CD14-positive monocyte (primary cell): ENCODE data around the gene GNAS. TPM values are rescaled to one million over a fixed set of nuclear protein-coding genes. Genes with fewer than 3 reads are reported as not detected.

Experiments used
- DNase-seq, 3 donors: peaks; one replicate each; pipeline ENCODE4 v3.0.0-alpha.2; 2011 to 2022
- H2AFZ ChIP-seq: 2 replicates; pipeline ENCODE4 v1.6.0; 2012; ENCODE audit warnings: mild to moderate bottlenecking, low read depth, low read length, inconsistent platforms; ENCODE audit not compliant: insufficient read depth, poor library complexity, severe bottlenecking
- H3K27ac ChIP-seq, 2 donors: 1 replicate in 1 of 2; 2 replicates in 1 of 2; pipeline ENCODE4 v1.5.1; 2012 to 2013; ENCODE audit warnings: low read length in 2 of 2, control low read depth in 1 of 2, inconsistent platforms in 1 of 2, low read depth in 1 of 2, mild to moderate bottlenecking in 1 of 2
- H3K27me3 ChIP-seq, 2 donors: one replicate each; pipeline versions ENCODE4 v1.6.0 to v1.6.1; 2011 to 2013; ENCODE audit warnings: low read length in 2 of 2; ENCODE audit not compliant: control insufficient read depth in 2 of 2, insufficient read depth in 2 of 2
- H3K36me3 ChIP-seq, 2 donors: replicated peaks in 1 of 2; 1 replicate in 1 of 2; 2 replicates in 1 of 2; pipeline versions ENCODE4 v1.5.1 to v1.6.1; 2012 to 2013; ENCODE audit warnings: low read length in 2 of 2, control low read depth in 1 of 2, inconsistent platforms in 1 of 2, mild to moderate bottlenecking in 1 of 2; ENCODE audit not compliant: insufficient read depth in 2 of 2, control insufficient read depth in 1 of 2
- H3K4me1 ChIP-seq, 2 donors: 1 replicate in 1 of 2; 2 replicates in 1 of 2; pipeline versions ENCODE4 v1.5.1 to v1.6.1; 2012 to 2013; ENCODE audit warnings: low read length in 2 of 2, control low read depth in 1 of 2, inconsistent platforms in 1 of 2, mild to moderate bottlenecking in 1 of 2, moderate library complexity in 1 of 2; ENCODE audit not compliant: insufficient read depth in 2 of 2, control insufficient read depth in 1 of 2
- H3K4me2 ChIP-seq: replicated peaks from 2 replicates; pipeline ENCODE3; 2012; ENCODE audit warnings: low read length, moderate library complexity, mild to moderate bottlenecking; ENCODE audit not compliant: poor library complexity, severe bottlenecking; ENCODE audit errors: extremely low read depth
- H3K4me3 ChIP-seq, 3 experiments: fragments of 200-600 bp in 1 of 3; sonication (generic) in 1 of 3; replicated peaks in 1 of 3; 1 replicate in 2 of 3; 2 replicates in 1 of 3; pipeline ENCODE4 v1.5.1; 2011 to 2013; ENCODE audit warnings: low read length in 3 of 3, mild to moderate bottlenecking in 3 of 3, control low read depth in 2 of 3, low read depth in 2 of 3, inconsistent platforms in 1 of 3, moderate library complexity in 1 of 3
- H3K79me2 ChIP-seq: 2 replicates; pipeline ENCODE4 v1.6.0; 2012; ENCODE audit warnings: mild to moderate bottlenecking, control low read depth, inconsistent platforms, low read length, moderate library complexity; ENCODE audit not compliant: insufficient read depth
- H3K9ac ChIP-seq: 2 replicates; pipeline ENCODE4 v1.6.0; 2017; ENCODE audit warnings: low read length, mild to moderate bottlenecking; ENCODE audit not compliant: insufficient read depth, poor library complexity, severe bottlenecking
- H3K9me3 ChIP-seq, 2 donors: replicated peaks in 1 of 2; 1 replicate in 1 of 2; 2 replicates in 1 of 2; pipeline versions ENCODE4 v1.5.1 to v1.6.1; 2012 to 2013; ENCODE audit warnings: low read length in 2 of 2, control low read depth in 1 of 2; ENCODE audit not compliant: control insufficient read depth in 1 of 2, insufficient read depth in 1 of 2
- H4K20me1 ChIP-seq: 2 replicates; pipeline ENCODE4 v1.6.0; 2012; ENCODE audit warnings: mild to moderate bottlenecking, low read length, control low read depth, moderate library complexity; ENCODE audit not compliant: insufficient read depth
- H3K27ac Mint-ChIP-seq, 7 donors: one replicate each; pipeline ENCODE4 v1.8.0; 2020; ENCODE audit warnings: mild to moderate bottlenecking in 7 of 7, mixed read lengths in 7 of 7, moderate library complexity in 6 of 7, inconsistent platforms in 2 of 7
- H3K27me3 Mint-ChIP-seq, 3 donors: one replicate each; pipeline ENCODE4 v1.8.0; 2021 to 2022; ENCODE audit warnings: low read depth in 3 of 3, mild to moderate bottlenecking in 3 of 3, mixed read lengths in 3 of 3, moderate library complexity in 3 of 3, inconsistent platforms in 1 of 3
- H3K36me3 Mint-ChIP-seq, 2 donors: one replicate each; pipeline ENCODE4 v1.8.0; 2020; ENCODE audit warnings: mixed read lengths in 2 of 2, inconsistent platforms in 1 of 2, mild to moderate bottlenecking in 1 of 2
- H3K4me1 Mint-ChIP-seq: one replicate; pipeline ENCODE4 v1.8.0; 2020; ENCODE audit warnings: mild to moderate bottlenecking, mixed read lengths
- H3K4me3 Mint-ChIP-seq, 2 donors: one replicate each; pipeline ENCODE4 v1.8.0; 2020; ENCODE audit warnings: mild to moderate bottlenecking in 2 of 2, mixed read lengths in 2 of 2, moderate library complexity in 1 of 2
- H3K9me3 Mint-ChIP-seq, 7 donors: one replicate each; pipeline ENCODE4 v1.8.0; 2020 to 2022; ENCODE audit warnings: mixed read lengths in 7 of 7, mild to moderate bottlenecking in 6 of 7, moderate library complexity in 6 of 7, inconsistent platforms in 2 of 7
- CTCF ChIP-seq: fragments of 200-600 bp; IDR thresholded peaks from one replicate; pipeline ENCODE4 v1.8.0; 2022; ENCODE audit warnings: antibody characterized with exemption, mild to moderate bottlenecking
- WGBS: methylation state at CpG from one replicate; pipeline ENCODE4 v1.1.5; 2013; ENCODE audit warnings: missing lambda C conversion rate; ENCODE audit not compliant: insufficient coverage; 5-methylcytosine and 5-hydroxymethylcytosine counted together
- intact Hi-C, 2 donors: fragments of 100-400 bp; cut with micrococcal nuclease; formaldehyde crosslinking; loops; one replicate each; pipeline versions ENCODE4 v1.15.0 to v1.15.1; 2023
- polyA plus RNA-seq, 3 donors: library from polyadenylated mRNA; depleted of rRNA in 1 of 3; unstranded in 2 of 3; stranded (reverse) in 1 of 3; fragments of 300-500 nt in 2 of 3; fragments of >200 nt in 1 of 3; fragmentation: Illumina TruSeq in 2 of 3; gene quantifications; 1 replicate in 2 of 3; 2 replicates in 1 of 3; pipeline ENCODE4 v1.2.3, GENCODE V29; 2012 to 2021

Gene GNAS
- polyA plus RNA-seq, 3 donors: 109 to 1,105 (median 124) TPM

- H3K36me3 ChIP-seq: no peaks in the 10 kb centered on the region
- peaks cover 4% of the 10 kb centered on the region for H3K79me2 ChIP-seq
- Mint-ChIP-seq H3K9me3 (no peaks in the 10 kb centered on the region), H3K4me1 (peaks cover 4% of the 10 kb centered on the region), H3K36me3 (no peaks in the 10 kb centered on the region), H3K27me3 (peaks cover 2 to 8% (median 3%) of the 10 kb centered on the region in 3 donors), H3K4me3 (no peak overlapping the region), H3K27ac (no peak overlapping the region)
- peaks cover 3% of the 10 kb centered on the region for H4K20me1 ChIP-seq
- no peak overlapping the region for H2AFZ ChIP-seq
- intact Hi-C loops: loop anchor here in 1 of 2 donors (10.0 kb wide), 1 partner anchor 118 kb away; the partner anchor contains the start of gene CTSZ
- no peak for DNase-seq
- no peak overlapping the region for H3K4me2 ChIP-seq
- H3K27ac ChIP-seq: no peak overlapping the region
- H3K9me3 ChIP-seq: no peaks in the 10 kb centered on the region
- no peaks in the 10 kb centered on the region for H3K27me3 ChIP-seq
- peaks cover 6 to 16% of the 10 kb centered on the region in 2 donors for H3K4me1 ChIP-seq
- H3K9ac ChIP-seq: no peak overlapping the region
- TF ChIP-seq CTCF: no peak
- H3K4me3 ChIP-seq: no peak overlapping the region
These were observed 34.0 kb downstream of the GNAS start for GRCh38 chr20:58886546-58886945.

- Histone ChIP-seq H3K27me3 (no peaks in the 10 kb centered on the region), H3K4me1 (peaks cover 9 to 22% of the 10 kb centered on the region in 2 donors), H3K9me3 (no peaks in the 10 kb centered on the region), H3K4me2 (peak overlapping the region; percentile 89), H3K36me3 (no peaks in the 10 kb centered on the region), H3K9ac (peak overlapping the region; percentile 57), H3K27ac (peak overlapping the region in 1 of 2 donors; percentile 59), H4K20me1 (peaks cover 8% of the 10 kb centered on the region), H3K4me3 (peak overlapping the region; percentile 55 to 88 (median 77)), H2AFZ (peak overlapping the region; percentile 81), H3K79me2 (peaks cover 16% of the 10 kb centered on the region)
- H3K36me3 Mint-ChIP-seq: no peaks in the 10 kb centered on the region
- intact Hi-C loops: loop anchor here in 1 of 2 donors (10.0 kb wide), 1 partner anchor 117 kb away; the partner anchor contains the start of gene CTSZ
- no peak for TF ChIP-seq CTCF
- no peaks in the 10 kb centered on the region for H3K9me3 Mint-ChIP-seq
- no peak for DNase-seq
- peak overlapping the region in 4 of 7 donors; percentile 32 to 75 (median 58) for H3K27ac Mint-ChIP-seq
- peaks cover 10% of the 10 kb centered on the region for H3K4me1 Mint-ChIP-seq
- peaks cover 2 to 7% (median 3%) of the 10 kb centered on the region in 3 donors for H3K27me3 Mint-ChIP-seq
- peak overlapping the region; percentile 77 to 82 for H3K4me3 Mint-ChIP-seq
- WGBS: 53% methylated on average over 12 of the region's 12 CpGs
These were observed 35.6 kb downstream of the GNAS start for GRCh38 chr20:58888103-58888502.
